ENCODE measurements around the gene ACAD11. TPM values are rescaled to one million over a fixed set of nuclear protein-coding genes. Genes with fewer than 3 reads are reported as not detected.

The ACAD11 gene
- total and polyA plus RNA-seq, 12 donors = 7.6 to 31.2 (median 22.2) TPM

DNA sequence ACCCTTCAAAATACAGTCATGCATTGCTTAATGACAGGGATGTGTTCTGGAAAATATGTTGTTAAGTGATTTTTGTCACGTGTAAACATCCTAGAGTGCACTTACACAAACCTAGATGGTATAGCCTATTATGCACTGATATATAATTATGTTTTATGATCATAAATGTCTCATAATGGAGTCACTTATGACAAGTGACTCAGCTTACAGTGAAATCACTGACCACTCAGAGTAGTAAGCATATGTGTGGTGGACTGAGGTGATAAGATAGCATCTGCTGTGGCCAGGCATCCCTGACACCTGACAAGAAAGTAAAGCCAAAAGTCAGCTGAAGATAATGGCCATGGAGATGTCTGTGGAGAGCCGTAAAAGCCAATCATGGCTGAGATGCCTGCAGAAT is 5.4 kb downstream of the ACAD11 start:
- Histone ChIP-seq H3K27me3 (no peaks in the 10 kb centered on the region), H3K27ac (peak overlapping the region in 1 of 10 donors; percentile 4), H3K36me3 (no peaks in the 10 kb centered on the region), H3K9me3 (no peaks in the 10 kb centered on the region), H3K4me1 (peaks cover 0 to 81% (median 57%) of the 10 kb centered on the region in 9 donors), H3K4me3 (no peak overlapping the region)
- ATAC-seq (no peak), DNase-seq (no peak)
- TF ChIP-seq, protein P1, sequence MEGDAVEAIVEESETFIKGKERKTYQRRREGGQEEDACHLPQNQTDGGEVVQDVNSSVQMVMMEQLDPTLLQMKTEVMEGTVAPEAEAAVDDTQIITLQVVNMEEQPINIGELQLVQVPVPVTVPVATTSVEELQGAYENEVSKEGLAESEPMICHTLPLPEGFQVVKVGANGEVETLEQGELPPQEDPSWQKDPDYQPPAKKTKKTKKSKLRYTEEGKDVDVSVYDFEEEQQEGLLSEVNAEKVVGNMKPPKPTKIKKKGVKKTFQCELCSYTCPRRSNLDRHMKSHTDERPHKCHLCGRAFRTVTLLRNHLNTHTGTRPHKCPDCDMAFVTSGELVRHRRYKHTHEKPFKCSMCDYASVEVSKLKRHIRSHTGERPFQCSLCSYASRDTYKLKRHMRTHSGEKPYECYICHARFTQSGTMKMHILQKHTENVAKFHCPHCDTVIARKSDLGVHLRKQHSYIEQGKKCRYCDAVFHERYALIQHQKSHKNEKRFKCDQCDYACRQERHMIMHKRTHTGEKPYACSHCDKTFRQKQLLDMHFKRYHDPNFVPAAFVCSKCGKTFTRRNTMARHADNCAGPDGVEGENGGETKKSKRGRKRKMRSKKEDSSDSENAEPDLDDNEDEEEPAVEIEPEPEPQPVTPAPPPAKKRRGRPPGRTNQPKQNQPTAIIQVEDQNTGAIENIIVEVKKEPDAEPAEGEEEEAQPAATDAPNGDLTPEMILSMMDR (IDR thresholded peaks at IDR 0.05) = no peak
- intact Hi-C loops (cut with DNase I) = loop anchor here in 1 of 10 donors (5.0 kb wide), 1 partner anchor 122 kb away; no protein-coding TSS in a partner anchor
- 71 to 81% methylated on average over 2 of the region's 2 CpGs for WGBS, 2 donors

DNA sequence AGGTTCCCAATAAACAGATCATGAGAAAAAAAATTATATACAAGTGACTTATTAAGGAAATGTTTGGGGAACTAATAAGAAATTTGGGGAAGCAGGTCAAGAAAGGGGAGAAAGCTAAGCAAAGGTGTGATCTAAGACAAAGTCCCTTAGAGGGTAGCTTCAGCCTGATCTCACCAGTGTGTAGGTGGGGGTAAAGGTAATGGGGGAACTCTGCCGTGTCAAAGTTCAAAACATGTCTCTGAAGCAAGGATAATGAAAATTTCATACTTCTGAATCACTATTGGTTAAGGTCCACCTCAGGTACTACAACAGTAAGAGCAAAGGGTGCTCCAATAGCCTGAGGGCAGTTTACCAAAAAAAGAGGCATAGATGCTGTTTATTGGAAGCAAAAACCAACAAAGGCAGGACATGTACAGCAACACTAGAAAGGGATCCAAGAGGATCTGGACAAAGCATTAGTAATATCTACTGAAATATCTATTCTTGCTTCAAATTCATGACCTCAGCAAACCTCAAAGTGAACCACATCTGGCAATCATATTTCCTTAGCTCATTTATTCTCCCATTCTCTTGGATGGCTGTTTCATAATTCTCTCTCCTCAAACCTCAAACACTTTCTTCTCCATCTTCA is 6.9 kb downstream of the ACAD11 start:
- peak overlapping the region in 1 of 10 donors; percentile 37 for H3K27ac ChIP-seq
- no peak for DNase-seq
- H3K27me3 ChIP-seq = no peaks in the 10 kb centered on the region
- peak in 4 of 8 donors; percentile 7 to 41 (median 28) for ATAC-seq
- no peak overlapping the region for H3K4me3 ChIP-seq
- TF ChIP-seq, protein P1 (IDR thresholded peaks at IDR 0.05) = no peak
- H3K36me3 ChIP-seq = no peaks in the 10 kb centered on the region
- no peaks in the 10 kb centered on the region for H3K9me3 ChIP-seq
- intact Hi-C loops (cut with DNase I) = loop anchor here in 1 of 10 donors (5.0 kb wide), 1 partner anchor 120 kb away; no protein-coding TSS in a partner anchor
- H3K4me1 ChIP-seq = peaks cover 0 to 67% (median 43%) of the 10 kb centered on the region in 9 donors
- 82 to 83% methylated on average over 1 of the region's 1 CpG for WGBS, 2 donors

DNA sequence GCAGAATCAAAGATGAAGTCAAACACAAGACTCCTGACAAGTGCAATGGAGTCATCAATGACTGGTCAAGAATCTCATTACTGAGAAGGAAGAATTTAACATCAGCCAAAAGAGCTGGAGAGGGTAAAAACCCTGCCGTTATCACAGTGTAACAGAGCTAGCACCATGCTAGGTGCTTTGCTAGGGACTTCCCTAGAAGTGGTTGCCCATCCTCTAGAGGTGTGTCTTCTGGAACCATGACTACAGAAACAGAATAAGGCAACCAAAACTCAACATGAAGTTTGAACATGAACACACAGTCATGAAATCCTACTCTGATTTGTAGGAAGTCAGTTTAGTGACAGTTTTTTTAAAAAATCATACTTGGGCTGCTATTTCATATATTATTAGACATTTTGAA is 9.5 kb downstream of the ACAD11 start:
- Histone ChIP-seq H3K4me1 (peaks cover 0 to 49% (median 27%) of the 10 kb centered on the region in 9 donors), H3K9me3 (no peaks in the 10 kb centered on the region), H3K27ac (no peak overlapping the region), H3K4me3 (no peak overlapping the region), H3K27me3 (no peaks in the 10 kb centered on the region), H3K36me3 (no peaks in the 10 kb centered on the region)
- ATAC-seq (no peak), DNase-seq (no peak)
- 40 to 100% methylated on average over 1 of the region's 1 CpG for WGBS, 2 donors
- intact Hi-C loops (cut with DNase I) = loop anchor here in 1 of 10 donors (5.0 kb wide), 1 partner anchor 118 kb away; no protein-coding TSS in a partner anchor
- TF ChIP-seq, protein P1 (IDR thresholded peaks at IDR 0.05) = no peak

DNA sequence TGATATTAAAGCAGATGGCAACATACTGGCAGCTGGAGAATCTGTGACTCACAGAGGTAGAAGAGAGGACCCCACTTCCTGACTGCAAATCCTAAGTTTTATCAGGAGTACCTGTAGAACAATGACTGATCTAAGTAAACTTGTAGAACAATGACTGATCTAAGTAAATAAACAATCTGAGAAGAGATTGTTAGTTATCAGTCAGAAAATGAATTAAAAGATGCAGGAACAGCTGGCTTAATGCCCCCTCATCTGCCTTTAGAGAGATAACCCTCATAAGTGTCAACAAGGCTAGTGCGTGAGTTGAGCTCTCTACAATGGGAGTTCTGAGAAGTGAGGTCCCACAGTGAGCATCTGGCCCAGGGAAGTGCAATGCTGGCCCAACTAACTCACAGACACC is 14.6 kb downstream of the ACAD11 start:
- H3K36me3 ChIP-seq = peaks cover 0 to 32% (median 0%) of the 10 kb centered on the region in 9 donors
- 72 to 78% methylated on average over 1 of the region's 1 CpG for WGBS, 2 donors
- TF ChIP-seq, protein P1 (IDR thresholded peaks at IDR 0.05) = no peak
- H3K4me3 ChIP-seq = no peak overlapping the region
- no peak overlapping the region for H3K27ac ChIP-seq
- no peaks in the 10 kb centered on the region for H3K9me3 ChIP-seq
- DNase-seq (no peak), ATAC-seq (no peak)
- peaks cover 0 to 11% (median 0%) of the 10 kb centered on the region in 9 donors for H3K4me1 ChIP-seq
- intact Hi-C loops (cut with DNase I) = loop anchor here in 3 of 10 donors (10.0 kb wide), 1 partner anchor 290 kb away; no protein-coding TSS in a partner anchor
- no peaks in the 10 kb centered on the region for H3K27me3 ChIP-seq
